Thyroid gland (tissue), 4 donors: Measurements from ENCODE around the gene FBXO45. TPM values are rescaled to one million over a fixed set of nuclear protein-coding genes. Genes with fewer than 3 reads are reported as not detected.
"Not testable (repeated sequence)": the region's sequence is repeated elsewhere in the genome, so short reads cannot be mapped to it uniquely, and the experiment has no call there.

Source experiments
- DNase-seq, 2 donors: peaks; one replicate each; pipeline ENCODE4 v3.0.0-alpha.2; 2019
- H3K27ac ChIP-seq, 3 donors: fragments of 200-600 bp; sonication (generic); 1 replicate in 2 of 3; 2 replicates in 1 of 3; pipeline ENCODE4 v1.5.1; 2016 to 2019; ENCODE audit warnings: mild to moderate bottlenecking in 1 of 3, moderate library complexity in 1 of 3
- H3K27me3 ChIP-seq: fragments of 200-600 bp; sonication (generic); one replicate; pipeline ENCODE4 v1.5.1; 2019
- H3K36me3 ChIP-seq, 2 donors: fragments of 200-600 bp; sonication (generic); one replicate each; pipeline ENCODE4 v1.5.1; 2016 to 2019
- H3K4me1 ChIP-seq, 2 donors: fragments of 200-600 bp; sonication (generic); one replicate each; pipeline ENCODE4 v1.5.1; 2017 to 2019
- H3K4me3 ChIP-seq, 3 donors: fragments of 200-600 bp; sonication (generic); replicated peaks in 1 of 3; 1 replicate in 2 of 3; 2 replicates in 1 of 3; pipeline ENCODE4 v1.5.1; 2016; ENCODE audit warnings: mild to moderate bottlenecking in 1 of 3
- H3K9me3 ChIP-seq: fragments of 200-600 bp; sonication (generic); one replicate; pipeline ENCODE4 v1.5.1; 2017
- POLR2A ChIP-seq, 2 donors: fragments of 450-650 bp; IDR thresholded peaks; one replicate each; pipeline ENCODE4 v1.6.1; 2017; ENCODE audit warnings: antibody characterized with exemption in 2 of 2, mild to moderate bottlenecking in 2 of 2, moderate library complexity in 1 of 2
- WGBS, 2 donors: methylation state at CpG; one replicate each; pipeline ENCODE4 v1.1.5; 2017; 5-methylcytosine and 5-hydroxymethylcytosine counted together
- intact Hi-C: fragments of 100-400 bp; cut with DNase I; formaldehyde crosslinking; loops from one replicate; pipeline ENCODE4 v1.15.1; 2023
- total RNA-seq, 4 donors: library from RNA; depleted of rRNA; stranded (reverse); fragments of >200 nt; gene quantifications; one replicate each; pipeline ENCODE4 v1.2.3, GENCODE V29; 2016
- TF ChIP-seq, protein P1 (sequence below), 6 experiments: fragments of 200-600 bp in 3 of 6; fragments of 450-650 bp in 3 of 6; sonication (generic) in 3 of 6; IDR thresholded peaks; one replicate each; pipeline ENCODE4 v1.5.1; 2016 to 2019; ENCODE audit warnings: antibody characterized with exemption in 6 of 6, mild to moderate bottlenecking in 2 of 6, inconsistent platforms in 1 of 6, moderate library complexity in 1 of 6

FBXO45 gene, protein sequence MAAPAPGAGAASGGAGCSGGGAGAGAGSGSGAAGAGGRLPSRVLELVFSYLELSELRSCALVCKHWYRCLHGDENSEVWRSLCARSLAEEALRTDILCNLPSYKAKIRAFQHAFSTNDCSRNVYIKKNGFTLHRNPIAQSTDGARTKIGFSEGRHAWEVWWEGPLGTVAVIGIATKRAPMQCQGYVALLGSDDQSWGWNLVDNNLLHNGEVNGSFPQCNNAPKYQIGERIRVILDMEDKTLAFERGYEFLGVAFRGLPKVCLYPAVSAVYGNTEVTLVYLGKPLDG
- 1 to 10 TPM; 4.0 to 8.9 (median 5.7) TPM for total RNA-seq

DNA sequence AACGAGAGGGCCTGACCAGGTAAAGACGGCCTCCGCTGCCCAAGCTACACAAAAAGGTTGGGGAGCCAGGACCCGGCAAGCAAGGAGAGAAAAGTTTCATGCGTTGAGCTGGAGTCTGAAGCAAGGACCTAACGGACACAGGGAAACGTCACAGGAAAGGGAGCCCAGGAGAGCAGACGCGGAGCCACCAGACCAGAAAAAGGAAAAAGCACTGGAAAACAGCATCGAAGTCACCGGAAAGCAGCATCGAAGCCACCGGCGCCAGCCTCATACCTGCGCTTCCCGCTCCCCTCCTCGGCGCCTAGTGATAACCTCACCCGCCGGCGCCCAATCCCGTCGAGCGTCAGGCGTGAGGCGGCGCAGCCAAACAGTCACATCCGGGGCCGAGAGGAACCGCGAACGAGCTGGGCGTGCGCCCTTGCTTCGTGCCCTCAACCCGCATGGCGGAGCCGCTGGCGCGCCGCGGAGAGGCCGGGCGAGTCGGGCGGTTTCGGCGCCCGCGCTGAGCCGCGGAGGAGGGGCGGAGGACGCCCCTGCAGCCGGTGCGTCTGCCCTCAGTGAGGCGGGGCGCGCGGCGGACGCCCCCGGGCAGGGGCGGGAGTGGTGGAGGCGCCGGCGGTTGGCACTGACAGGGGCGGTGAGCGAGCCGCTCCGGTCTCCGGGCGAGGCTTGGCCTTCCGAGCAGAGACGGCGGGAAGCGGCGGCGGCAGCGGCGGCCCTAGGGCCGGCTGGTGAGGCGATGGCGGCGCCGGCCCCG lies at the start of gene FBXO45, which contains the start of gene WDR53:
Gene FBXO45, plus strand, starts transcription at position 415 of the 757 bp plus-strand sequence. Its CDS starts 325 bp downstream, at position 740.
Gene WDR53, minus strand, starts transcription at position 309 of the 757 bp plus-strand sequence. CDS start 7,079 bp downstream, outside the sequence.
- H3K27ac ChIP-seq = peak within 1 kb of the TSS in 2 of 3 donors; percentile 52 to 54
- no peaks in the 10 kb centered on the region for H3K9me3 ChIP-seq
- intact Hi-C loops = no loop called here
- peak in 1 of 2 donors; percentile 74 for TF ChIP-seq POLR2A (IDR thresholded peaks at IDR 0.05)
- TF ChIP-seq, protein P1, sequence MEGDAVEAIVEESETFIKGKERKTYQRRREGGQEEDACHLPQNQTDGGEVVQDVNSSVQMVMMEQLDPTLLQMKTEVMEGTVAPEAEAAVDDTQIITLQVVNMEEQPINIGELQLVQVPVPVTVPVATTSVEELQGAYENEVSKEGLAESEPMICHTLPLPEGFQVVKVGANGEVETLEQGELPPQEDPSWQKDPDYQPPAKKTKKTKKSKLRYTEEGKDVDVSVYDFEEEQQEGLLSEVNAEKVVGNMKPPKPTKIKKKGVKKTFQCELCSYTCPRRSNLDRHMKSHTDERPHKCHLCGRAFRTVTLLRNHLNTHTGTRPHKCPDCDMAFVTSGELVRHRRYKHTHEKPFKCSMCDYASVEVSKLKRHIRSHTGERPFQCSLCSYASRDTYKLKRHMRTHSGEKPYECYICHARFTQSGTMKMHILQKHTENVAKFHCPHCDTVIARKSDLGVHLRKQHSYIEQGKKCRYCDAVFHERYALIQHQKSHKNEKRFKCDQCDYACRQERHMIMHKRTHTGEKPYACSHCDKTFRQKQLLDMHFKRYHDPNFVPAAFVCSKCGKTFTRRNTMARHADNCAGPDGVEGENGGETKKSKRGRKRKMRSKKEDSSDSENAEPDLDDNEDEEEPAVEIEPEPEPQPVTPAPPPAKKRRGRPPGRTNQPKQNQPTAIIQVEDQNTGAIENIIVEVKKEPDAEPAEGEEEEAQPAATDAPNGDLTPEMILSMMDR (IDR thresholded peaks at IDR 0.05) = no peak
- no peaks in the 10 kb centered on the region for H3K27me3 ChIP-seq
- 0% methylated on average over 7 to 16 of the region's 87 CpGs for WGBS, 2 donors
- H3K36me3 ChIP-seq = no peaks in the 10 kb centered on the region
- peak within 1 kb of the TSS; percentile 37 to 86 (median 81) for H3K4me3 ChIP-seq
- DNase-seq = peak; percentile 96 to 97
- H3K4me1 ChIP-seq = peaks cover 12 to 16% of the 10 kb centered on the region in 2 donors

DNA sequence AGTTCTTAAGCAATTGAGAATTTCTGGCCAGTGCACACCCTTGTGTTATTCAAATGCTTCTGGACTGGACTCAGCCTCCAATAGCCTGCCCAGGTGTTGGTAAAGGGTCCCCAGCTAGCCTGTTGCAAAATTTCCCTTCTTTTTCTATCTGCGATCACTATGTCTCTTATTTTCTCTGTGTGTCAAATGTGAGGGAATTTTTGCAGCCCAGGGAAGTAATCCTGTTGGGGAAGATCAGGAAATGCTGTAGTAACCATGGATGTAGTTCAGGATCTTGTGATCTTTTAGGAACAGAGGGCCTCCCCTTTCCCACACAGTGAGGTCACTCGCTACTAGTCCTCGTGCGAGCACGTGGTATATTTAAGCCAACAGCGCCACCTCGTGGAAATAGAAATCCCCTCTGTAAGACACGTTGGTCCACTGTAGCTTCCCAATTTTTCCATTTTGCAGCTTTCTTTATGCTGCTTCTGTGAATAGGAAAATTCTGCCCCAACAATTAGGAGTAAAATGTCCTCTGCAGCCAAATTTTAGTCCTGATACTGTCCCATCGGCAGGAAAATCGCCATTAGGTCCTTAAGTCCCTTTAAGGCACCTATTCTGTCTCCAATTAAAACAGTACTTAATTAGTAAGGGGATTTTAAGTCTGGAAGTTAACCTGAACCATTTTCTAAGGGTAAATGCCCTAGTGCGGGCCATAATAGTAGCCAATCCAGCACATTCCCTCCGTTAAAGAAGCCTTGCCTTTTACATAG lies 49.3 kb upstream of the FBXO45 start:
- WGBS, 2 donors = 43 to 48% methylated on average over 12 of the region's 12 CpGs
- no peak overlapping the region for H3K27ac ChIP-seq
- DNase-seq = peak; percentile 21 to 24
- no peak overlapping the region for H3K4me3 ChIP-seq
- H3K9me3 ChIP-seq = no peaks in the 10 kb centered on the region
- H3K36me3 ChIP-seq = no peaks in the 10 kb centered on the region
- H3K27me3 ChIP-seq = no peaks in the 10 kb centered on the region
- intact Hi-C loops = no loop called here
- TF ChIP-seq, protein P1 (IDR thresholded peaks at IDR 0.05) = peak in 3 of 6 experiments; percentile 6 to 24 (median 13)
- no peak for TF ChIP-seq POLR2A (IDR thresholded peaks at IDR 0.05)
- H3K4me1 ChIP-seq = no peaks in the 10 kb centered on the region

DNA sequence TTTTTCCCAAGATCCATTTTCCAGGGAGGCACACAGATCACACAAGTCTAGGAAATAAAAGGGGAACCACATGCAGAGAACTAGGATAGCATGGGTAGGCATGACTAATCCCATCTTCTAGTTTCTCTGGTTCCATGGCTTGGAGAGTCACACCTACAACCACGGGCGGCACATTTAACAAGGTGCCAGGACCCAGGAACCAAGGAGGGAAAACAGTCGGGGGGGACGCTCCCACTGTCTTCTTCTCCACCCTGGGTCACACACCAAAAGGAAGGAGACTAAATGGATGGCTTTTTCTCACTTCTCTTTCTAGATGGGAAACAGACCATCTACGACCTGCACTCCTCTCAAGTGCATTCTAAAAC lies 48.8 kb upstream of the FBXO45 start:
- no peaks in the 10 kb centered on the region for H3K36me3 ChIP-seq
- intact Hi-C loops = loop anchor here (10.0 kb wide), 1 partner anchor 265 kb away; no protein-coding TSS in a partner anchor
- H3K27ac ChIP-seq = no peak overlapping the region
- DNase-seq = peak in 1 of 2 donors; percentile 7
- TF ChIP-seq, protein P1 (IDR thresholded peaks at IDR 0.05) = no peak
- no peak for TF ChIP-seq POLR2A (IDR thresholded peaks at IDR 0.05)
- WGBS, 2 donors = 75 to 82% methylated on average over 5 of the region's 5 CpGs
- no peak overlapping the region for H3K4me3 ChIP-seq
- no peaks in the 10 kb centered on the region for H3K4me1 ChIP-seq
- no peaks in the 10 kb centered on the region for H3K9me3 ChIP-seq
- no peaks in the 10 kb centered on the region for H3K27me3 ChIP-seq

DNA sequence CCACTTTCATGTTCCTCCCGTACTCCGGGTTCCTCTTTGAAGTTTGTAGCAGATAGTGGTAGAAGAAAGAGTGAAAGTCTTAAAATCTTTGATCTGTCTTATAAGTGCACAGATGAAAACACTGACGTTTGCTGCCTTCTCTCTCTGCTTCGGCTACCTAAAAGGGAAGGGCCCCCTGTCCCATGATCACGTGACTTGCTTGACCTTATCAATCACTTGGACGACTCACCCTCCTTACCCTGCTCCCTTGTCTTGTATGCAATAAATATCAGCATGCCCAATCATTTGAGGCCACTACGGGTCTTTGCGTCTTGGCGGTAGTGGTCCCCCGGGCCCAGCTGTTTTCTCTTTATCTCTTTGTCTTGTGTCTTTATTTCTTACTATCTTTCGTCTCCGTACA lies 47.2 kb upstream of the FBXO45 start:
- intact Hi-C loops = loop anchor here (10.0 kb wide), 1 partner anchor 266 kb away; no protein-coding TSS in a partner anchor
- not testable (repeated sequence) for H3K4me3 ChIP-seq, H3K36me3 ChIP-seq, H3K9me3 ChIP-seq, H3K27ac ChIP-seq, H3K27me3 ChIP-seq, H3K4me1 ChIP-seq, DNase-seq
- WGBS, 2 donors = 83 to 84% methylated on average over 12 of the region's 12 CpGs

DNA sequence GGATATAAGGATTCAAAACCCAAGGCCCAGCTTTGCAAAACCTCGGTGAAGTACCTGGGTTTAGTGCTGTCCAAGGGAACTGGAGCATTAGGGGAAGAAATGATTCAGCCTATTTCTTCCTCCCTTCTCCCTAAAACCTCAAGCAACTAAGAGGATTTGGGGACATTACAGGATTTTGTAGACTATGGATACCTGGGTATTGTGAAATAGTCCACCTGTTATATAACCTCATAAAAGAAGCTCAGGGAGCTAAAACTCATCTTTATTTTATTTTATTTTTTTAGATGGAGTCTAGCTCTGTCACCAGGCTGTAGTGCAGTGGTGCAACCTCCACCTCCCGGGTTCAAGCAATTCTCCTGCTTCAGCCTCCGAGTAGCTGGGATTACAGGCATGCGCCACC lies 44.6 kb upstream of the FBXO45 start:
- no peak for TF ChIP-seq POLR2A (IDR thresholded peaks at IDR 0.05)
- no peaks in the 10 kb centered on the region for H3K9me3 ChIP-seq
- no peak overlapping the region for H3K27ac ChIP-seq
- intact Hi-C loops = loop anchor here (10.0 kb wide), 1 partner anchor 269 kb away; no protein-coding TSS in a partner anchor
- no peaks in the 10 kb centered on the region for H3K27me3 ChIP-seq
- WGBS, 2 donors = 98 to 99% methylated on average over 4 of the region's 4 CpGs
- DNase-seq = no peak
- H3K36me3 ChIP-seq = no peaks in the 10 kb centered on the region
- H3K4me1 ChIP-seq = no peaks in the 10 kb centered on the region
- no peak overlapping the region for H3K4me3 ChIP-seq
